NCI-H1092 (cell line): ENCODE results near the gene CAMK1D.
"Not testable (repeated sequence)": the region's sequence is repeated elsewhere in the genome, so short reads cannot be mapped to it uniquely, and the experiment has no call there.

ENCODE experiments used
- DNase-seq: peaks from one replicate; lab custom pipeline; 2025; lab: John Stamatoyannopoulos, UW

CAMK1D gene

GRCh38 chr10:12348870-12349628 lies at the start of gene CAMK1D:
CAMK1D (plus strand) TSS chr10:12349547.
- DNase-seq = no peak

- not testable (repeated sequence) for DNase-seq
Measured at GRCh38 chr10:12301036-12301435, 48.3 kb upstream of the CAMK1D start.

- DNase-seq = no peak
Measured at GRCh38 chr10:12308057-12308456, 41.3 kb upstream of the CAMK1D start.

DNA sequence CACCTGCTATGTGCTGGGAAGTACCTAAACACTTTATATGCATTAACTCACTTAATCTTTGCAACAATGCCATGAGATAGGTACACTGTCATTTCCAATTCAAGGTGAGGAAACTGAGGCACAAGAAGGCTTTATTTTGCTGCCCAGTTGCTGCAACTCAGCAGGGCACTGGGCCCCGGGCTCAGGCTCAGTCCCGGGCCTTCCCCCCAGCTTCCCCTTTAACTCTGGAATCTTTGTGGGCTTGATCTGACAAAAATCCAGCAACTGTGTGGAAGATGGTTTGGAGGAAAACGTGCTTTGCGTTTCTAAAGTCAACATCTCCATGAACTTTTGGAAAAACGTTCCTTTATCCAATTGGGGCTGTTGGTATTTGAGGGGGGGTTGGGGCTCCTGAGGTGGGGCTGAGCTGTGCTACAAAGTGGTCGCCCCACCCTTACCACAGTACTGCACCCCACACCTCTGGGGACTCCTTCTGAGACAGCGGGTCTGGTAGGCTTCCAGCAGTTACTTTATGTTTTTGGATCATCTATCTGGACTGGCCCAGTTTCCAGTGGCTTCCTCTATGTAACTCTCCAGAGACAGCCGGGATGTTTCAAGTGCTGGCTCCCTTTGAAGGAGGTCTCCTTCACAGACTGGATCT lies 40.5 kb upstream of the CAMK1D start:
- DNase-seq = no peak

GRCh38 chr10:12309783-12310182 lies 39.6 kb upstream of the CAMK1D start:
- not testable (repeated sequence) for DNase-seq

DNA sequence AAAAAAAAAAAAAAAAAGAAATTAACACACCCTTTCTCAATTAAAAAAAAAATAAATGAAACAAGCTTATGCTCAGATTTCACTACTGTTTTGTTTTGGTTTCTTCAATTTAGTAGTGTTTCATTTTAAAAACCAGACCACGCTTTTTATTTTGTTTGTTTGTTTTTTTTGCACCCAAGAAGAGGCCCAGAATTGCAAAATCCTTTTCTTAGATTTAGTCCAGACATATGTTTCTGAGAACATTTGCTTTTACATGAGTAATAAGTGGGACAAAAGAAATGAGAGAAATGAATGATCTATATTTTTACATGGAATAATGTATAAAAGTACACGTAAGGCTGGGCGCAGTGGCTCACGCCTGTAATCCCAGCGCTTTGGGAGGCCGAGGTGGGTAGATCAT lies 34.5 kb upstream of the CAMK1D start:
- DNase-seq = no peak

- no peak for DNase-seq
Measured at GRCh38 chr10:12319076-12319475, 30.3 kb upstream of the CAMK1D start.

GRCh38 chr10:12320892-12321291 lies 28.5 kb upstream of the CAMK1D start:
- DNase-seq = no peak

GRCh38 chr10:12321641-12322040 lies 27.7 kb upstream of the CAMK1D start:
- no peak for DNase-seq

DNA sequence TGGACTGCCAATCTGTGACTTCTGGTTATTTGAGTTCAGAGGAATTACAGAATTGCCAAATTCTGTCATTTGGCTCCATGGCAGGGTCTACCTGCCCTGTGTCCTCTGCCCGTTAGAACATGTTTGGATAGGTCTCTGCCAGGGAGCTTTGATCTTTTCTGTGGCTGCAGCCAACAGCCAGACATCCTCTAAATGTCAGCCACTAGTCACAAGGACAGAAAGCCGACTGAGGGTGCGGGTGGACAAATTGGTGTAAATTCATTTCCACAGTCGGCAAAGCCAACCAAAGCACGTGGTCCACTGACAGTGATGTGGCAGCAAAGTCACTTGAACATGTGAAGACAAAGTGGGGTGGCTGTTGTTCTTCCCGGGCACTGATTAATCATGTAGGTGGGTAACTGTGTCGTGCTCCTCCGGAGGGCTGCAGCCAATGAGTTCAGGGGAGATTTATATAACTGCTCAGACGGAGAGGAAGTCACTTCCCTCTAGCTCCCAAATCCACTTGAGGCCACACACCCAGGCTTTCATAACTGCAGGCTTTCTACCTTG lies 26.7 kb upstream of the CAMK1D start:
- DNase-seq = no peak

DNA sequence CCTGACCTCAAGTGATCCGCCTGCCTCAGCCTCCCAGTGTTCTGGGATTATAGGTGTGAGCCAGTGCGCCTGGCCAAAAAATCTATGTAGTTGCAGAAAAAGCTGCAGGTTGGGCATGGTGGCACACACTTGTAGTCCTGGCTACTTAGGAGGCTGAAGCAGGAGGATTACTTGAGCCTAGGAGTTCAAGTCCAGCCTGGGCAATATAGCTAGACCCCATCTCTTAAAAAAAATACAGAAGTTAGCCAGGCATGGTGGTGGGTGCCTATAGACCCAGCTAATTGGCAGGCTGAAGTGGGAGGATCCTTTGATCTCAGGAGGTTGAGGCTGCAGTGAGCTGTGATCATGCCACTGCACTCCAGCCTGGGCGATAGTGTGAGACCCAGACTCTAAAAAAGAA lies 24.8 kb upstream of the CAMK1D start:
- DNase-seq = no peak

GRCh38 chr10:12327074-12327473 lies 22.3 kb upstream of the CAMK1D start:
- no peak for DNase-seq

DNA sequence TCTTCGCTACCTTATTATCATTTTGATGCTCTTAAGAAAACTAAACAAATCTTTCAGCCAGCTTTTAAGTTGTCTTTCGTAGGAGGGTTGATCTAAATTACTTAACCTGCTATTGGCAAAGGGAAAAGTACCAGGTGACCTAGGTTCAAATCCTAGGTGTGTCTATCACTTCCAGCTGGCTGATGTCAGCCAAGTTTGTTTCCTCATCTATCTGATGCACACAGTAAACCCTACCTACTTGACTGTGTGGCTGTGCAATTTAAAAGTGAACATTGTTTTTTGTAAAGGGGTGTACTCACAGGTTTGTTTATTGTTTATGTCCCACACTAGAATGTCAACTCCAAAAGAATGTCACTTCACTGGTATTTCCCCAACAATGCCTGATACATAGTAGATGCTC lies 21.9 kb upstream of the CAMK1D start:
- no peak for DNase-seq

GRCh38 chr10:12328312-12328711 lies 21.0 kb upstream of the CAMK1D start:
- not testable (repeated sequence) for DNase-seq

DNA sequence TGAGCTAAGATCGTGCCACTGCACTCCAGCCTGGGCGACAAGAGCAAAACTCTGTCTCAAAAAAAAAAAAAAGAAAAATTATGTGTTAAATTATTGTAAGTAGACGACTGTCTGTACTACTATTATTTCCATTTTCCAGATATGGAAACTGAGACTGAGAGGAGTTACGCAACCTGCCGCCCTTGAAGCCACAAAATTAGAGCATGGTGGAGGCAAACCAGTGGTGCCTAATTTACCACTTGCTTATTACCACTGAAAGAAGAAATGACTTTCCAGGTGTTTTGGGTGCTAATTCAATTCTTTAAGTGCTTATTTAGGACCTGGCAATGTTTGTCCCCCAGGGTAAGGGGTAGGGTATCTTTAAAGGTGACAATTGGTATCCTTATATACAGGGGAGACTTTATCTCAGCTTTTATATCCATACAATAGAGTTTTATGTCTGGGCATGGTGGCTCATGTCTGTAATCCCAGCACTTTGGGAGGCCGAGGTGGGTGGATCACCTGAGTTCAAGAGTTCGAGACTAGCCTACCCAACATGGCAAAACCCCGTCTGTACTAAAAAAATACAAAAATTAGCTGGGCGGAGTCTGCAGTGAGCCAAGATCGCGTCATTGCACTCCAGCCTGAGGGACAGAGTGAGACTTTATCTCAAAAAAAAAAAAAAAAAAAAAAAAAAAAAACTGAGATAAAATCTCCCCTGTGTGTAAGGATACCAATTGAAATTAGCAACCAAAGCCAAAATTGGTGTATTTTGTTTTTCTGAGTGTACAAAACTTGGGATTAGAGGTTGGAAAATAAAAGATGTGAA lies 16.6 kb upstream of the CAMK1D start:
- DNase-seq = no peak

GRCh38 chr10:12333380-12334185 lies 15.8 kb upstream of the CAMK1D start:
- DNase-seq = no peak

GRCh38 chr10:12334186-12334530 lies 15.2 kb upstream of the CAMK1D start:
- no peak for DNase-seq

- DNase-seq = not testable (repeated sequence)
Measured at GRCh38 chr10:12335169-12335568, 14.2 kb upstream of the CAMK1D start.

- DNase-seq = no peak
Measured at GRCh38 chr10:12337453-12338372, 11.6 kb upstream of the CAMK1D start.

- no peak for DNase-seq
Measured at GRCh38 chr10:12338981-12339380, 10.4 kb upstream of the CAMK1D start.

DNA sequence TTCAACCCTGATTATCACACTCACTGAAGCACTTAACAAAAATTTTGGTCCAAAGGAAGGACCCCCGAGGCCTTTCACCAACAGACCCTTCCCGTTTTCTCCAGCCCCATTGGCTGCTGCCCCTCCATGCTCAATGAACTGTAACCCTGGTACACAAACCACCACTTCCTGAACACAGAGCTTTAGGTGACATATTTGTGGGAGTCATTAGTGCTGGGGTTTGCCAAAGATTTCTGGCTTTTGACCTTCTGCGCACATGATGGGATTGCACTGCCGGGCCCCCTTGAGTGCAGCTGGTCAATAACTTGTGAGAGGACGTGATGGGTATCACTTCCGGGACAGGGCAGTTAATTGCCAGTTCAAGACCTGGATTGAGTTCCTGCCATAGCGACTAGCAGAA lies 9.0 kb upstream of the CAMK1D start:
- DNase-seq = no peak
